GM13977 (cell line): ENCODE measurements around the gene EPN2.
"Not testable (repeated sequence)": the region's sequence is repeated elsewhere in the genome, so short reads cannot be mapped to it uniquely, and the experiment has no call there.

Source experiments
- DNase-seq: peaks from one replicate; pipeline ENCODE4 v3.0.0; 2012; ENCODE audit warnings: low spot score
- CTCF ChIP-seq: IDR thresholded peaks from 2 replicates; pipeline ENCODE4 v1.5.1; 2012; ENCODE audit warnings: mild to moderate bottlenecking, control low read depth; ENCODE audit not compliant: insufficient read depth; ENCODE audit errors: extremely low read depth, missing control alignments
- in situ Hi-C: fragments of 300-500 bp; cut with MboI; formaldehyde crosslinking; loops from one replicate; pipeline ENCODE4 v1.12.0; 2022; ENCODE audit warnings: low sequenced_read_pairs, low pct_unique_long_range_greater_than_20kb, mixed read lengths, inconsistent platforms; ENCODE audit not compliant: unreplicated experiment

Gene EPN2

GRCh38 chr17:19236351-19237138 is 621 bp upstream of the EPN2 start:
- DNase-seq, in situ Hi-C loops: not testable (repeated sequence)

GRCh38 chr17:19237389-19238166 is 412 bp downstream of the EPN2 start:
- TF ChIP-seq CTCF, result peak; percentile 29
- in situ Hi-C loops, result no loop called here
- DNase-seq, result peak; percentile 74

- TF ChIP-seq CTCF, result no peak
- DNase-seq, result peak; percentile 50
- in situ Hi-C loops, result no loop called here
These were observed 970 bp downstream of the EPN2 start for GRCh38 chr17:19238167-19238505.

GRCh38 chr17:19239544-19239943 is 2.4 kb downstream of the EPN2 start:
- no peak for DNase-seq
- TF ChIP-seq CTCF, result no peak
- in situ Hi-C loops, result no loop called here

- TF ChIP-seq CTCF, result no peak
- in situ Hi-C loops, result no loop called here
- no peak for DNase-seq
These were observed 5.2 kb downstream of the EPN2 start for GRCh38 chr17:19242323-19242722.

- no peak for TF ChIP-seq CTCF
- no peak for DNase-seq
- in situ Hi-C loops, result no loop called here
These were observed 5.8 kb downstream of the EPN2 start for GRCh38 chr17:19242926-19243325.

GRCh38 chr17:19243838-19244237 is 6.7 kb downstream of the EPN2 start:
- DNase-seq, result no peak
- in situ Hi-C loops, result no loop called here
- no peak for TF ChIP-seq CTCF
